NCI-H226 (cell line): Measurements from ENCODE around the gene CYP20A1.
"Not testable (repeated sequence)": the region's sequence is repeated elsewhere in the genome, so short reads cannot be mapped to it uniquely, and the experiment has no call there.

ENCODE experiments used
- DNase-seq: peaks from one replicate; pipeline ENCODE4 v3.0.0-alpha.2; 2015

Gene CYP20A1

DNA sequence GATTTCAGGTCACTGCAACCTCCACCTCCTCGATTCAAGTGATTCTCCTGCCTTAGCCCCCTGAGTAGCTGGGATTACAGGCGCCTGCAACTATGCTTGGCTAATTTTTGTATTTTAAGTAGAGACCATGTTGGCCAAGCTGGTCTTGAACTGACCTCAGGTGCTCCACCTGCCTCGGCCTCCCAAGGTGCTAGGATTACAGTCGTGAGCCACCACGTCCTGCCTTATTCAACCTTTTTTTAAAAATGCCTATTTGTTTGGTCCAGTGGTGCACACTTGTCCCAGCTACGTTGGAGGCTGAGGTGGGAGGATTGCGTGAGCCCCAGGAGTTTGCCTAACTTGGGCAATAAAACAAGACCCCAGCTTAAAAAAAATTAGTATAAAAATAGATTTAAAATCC is 43.3 kb downstream of the CYP20A1 start:
- no peak for DNase-seq

GRCh38 chr2:203286532-203286931 is 47.7 kb downstream of the CYP20A1 start:
- no peak for DNase-seq

DNA sequence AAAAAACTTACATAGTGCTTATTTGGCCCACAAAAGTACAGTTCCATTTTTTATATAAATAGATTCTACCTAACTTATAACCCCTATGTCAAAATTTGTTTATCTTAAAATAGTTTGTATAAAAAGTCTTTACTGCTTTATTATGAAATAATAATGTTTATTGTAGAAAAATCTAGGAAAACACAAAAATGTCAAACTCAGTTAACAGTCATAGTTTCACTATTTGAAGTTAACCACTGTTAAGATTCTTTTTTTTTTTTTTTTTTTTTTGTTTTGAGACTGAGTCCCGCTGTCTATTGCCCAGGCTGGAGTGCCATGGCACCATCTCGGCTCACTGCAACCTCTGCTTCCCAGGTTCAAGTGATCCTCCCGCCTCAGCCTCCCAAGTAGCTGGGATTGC is 62.8 kb downstream of the CYP20A1 start:
- no peak for DNase-seq

- not testable (repeated sequence) for DNase-seq
These were observed 63.8 kb downstream of the CYP20A1 start for GRCh38 chr2:203302586-203302985.

DNA sequence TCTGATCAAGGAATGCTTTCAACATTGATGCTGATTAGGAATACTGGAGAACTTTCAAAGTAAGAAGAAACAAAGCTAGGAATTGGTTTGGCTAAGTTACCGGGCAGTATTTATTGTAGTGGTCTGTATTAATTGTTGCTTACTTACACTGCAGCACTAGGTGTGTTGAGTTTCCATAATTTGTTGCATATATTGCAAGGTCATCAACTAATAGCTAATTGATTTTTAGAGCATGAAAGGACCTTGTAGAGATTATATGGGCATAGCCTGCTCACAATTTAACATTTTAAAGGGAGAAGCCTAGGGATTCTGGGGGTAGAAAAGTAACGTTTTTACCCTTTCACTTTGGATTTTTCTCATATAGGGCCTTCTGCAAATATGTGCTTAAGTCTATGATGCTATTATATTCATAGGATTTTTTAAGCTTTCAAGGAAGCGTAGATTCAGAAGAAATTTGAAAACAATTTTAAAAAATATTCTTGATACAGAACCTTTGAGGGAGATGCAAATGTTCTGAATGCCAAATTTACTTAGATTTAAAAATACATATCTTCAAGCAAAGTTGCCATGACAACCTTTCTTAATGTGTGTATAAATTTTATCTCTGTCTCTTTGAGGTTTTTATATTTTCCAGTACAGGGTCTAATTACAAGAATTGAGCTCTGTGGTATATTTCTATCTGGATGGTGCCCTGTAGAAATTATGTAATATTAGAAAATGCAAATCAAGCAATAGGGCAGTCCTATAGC is 72.0 kb downstream of the CYP20A1 start:
- DNase-seq = no peak

DNA sequence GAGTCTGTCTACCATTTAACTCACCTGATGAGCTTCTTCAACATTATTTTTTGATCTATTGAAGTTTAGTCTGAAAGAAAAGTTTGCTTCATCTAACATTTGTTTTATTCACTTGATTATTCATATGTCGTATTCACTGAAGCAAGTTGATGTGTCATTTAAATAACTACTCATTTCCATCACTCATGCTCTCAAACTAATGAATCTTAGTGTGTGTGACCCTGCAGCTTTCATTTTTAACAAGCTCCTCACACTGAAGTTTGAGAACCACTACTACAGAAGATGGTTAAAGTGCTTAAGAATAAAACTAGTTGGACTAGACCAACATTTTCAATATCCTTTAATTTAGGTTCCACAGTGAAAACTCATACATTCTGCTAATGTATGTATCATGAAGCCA is 87.5 kb downstream of the CYP20A1 start:
- no peak for DNase-seq

GRCh38 chr2:203327582-203327900 is 88.7 kb downstream of the CYP20A1 start:
- no peak for DNase-seq

DNA sequence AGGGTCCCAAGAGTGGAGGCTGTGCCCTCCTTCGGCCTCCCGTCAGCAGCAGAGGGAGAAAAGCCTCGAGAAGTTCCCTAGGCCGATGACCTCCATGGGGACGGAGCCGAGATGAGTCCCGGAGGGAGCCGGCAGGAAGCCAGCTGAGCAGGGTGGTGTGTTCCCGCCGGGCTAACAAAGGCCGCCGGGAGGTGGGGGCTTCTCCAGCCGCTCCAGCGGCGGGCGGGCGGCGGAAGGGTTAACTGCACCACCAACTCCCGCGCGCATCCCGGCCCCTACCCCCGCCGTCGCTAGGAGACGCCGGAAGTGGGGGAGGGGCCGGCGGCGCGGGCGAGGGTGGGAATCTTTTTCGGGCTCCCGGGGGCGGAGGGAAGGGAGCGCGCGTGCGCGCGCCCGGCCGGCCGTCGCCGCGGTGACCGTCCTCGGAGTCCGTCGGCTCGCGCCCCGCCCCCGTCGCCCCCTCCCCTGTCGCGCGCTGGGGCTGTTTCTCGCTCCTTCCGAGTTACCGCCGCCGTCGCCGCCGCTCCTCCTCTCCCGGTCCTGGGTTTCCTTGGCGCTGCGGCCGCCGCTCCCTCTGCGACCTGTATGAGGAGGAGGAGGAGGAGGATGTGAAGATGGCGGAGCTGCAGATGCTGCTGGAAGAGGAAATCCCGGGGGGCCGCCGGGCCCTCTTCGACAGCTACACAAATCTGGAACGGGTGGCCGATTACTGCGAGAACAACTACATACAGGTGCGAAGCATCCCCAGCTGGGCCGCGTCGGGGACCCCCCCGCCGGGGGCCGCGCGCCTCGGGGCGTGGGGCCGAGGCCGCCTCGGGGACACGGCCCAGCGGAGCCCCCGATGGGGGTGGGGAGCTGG is 89.3 kb downstream of the CYP20A1 start, which contains the start of gene ABI2:
ABI2 (plus strand) TSS at position 494 of the 859 bp plus-strand sequence; CDS start at position 615, 121 bp downstream.
- peak; percentile 62 for DNase-seq

- DNase-seq = peak; percentile 40
These were observed 90.1 kb downstream of the CYP20A1 start for GRCh38 chr2:203328760-203329540.

- DNase-seq = peak; percentile 12
These were observed 91.6 kb downstream of the CYP20A1 start for GRCh38 chr2:203330434-203330833.

DNA sequence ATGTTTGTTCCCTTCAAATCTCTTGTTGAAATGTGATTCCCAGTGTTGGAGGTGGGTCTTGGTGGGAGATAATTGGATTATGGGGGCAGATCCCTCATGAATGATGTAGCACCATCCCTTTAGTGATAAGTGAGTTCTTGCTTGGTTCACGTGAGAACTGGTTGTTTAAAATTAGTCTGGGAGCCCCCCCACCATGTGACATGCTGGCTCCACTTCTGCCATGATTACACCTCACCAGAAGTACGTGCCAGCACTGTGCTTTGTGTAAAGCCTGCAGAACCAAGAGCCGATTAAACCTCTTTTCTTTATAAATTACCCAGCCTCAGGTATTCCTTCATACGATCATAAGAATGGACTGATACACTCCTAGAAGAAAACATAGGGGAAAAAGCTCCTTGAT is 99.5 kb downstream of the CYP20A1 start:
- no peak for DNase-seq

- peak; percentile 89 for DNase-seq
These were observed 102.1 kb downstream of the CYP20A1 start for GRCh38 chr2:203340791-203341487.

DNA sequence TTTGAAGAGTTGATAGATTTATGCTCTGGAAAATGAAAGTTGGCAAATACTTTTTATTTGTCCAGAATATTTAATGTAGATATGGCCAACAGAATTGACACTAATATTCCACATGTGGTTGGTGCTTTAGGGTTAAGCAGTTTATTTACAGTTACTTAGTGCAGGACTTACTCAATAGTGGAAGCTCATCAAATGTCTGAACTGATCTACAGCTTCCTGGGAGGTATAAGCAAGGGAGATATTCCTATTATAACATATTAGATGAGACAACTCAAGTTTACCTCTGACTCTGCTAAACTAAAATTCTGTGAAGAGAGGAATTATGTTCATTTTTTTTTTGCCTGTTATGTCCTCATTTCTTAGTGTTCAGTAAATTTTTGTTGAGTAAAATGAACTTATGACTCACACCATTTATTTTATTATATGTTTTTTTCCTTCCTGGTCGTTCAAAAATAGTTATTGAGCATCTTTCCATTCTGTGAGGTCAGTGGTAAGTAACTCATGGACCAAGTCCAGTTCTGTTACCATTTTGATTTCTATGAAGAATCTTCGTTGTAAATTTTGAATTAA is 103.0 kb downstream of the CYP20A1 start:
- DNase-seq = no peak

DNA sequence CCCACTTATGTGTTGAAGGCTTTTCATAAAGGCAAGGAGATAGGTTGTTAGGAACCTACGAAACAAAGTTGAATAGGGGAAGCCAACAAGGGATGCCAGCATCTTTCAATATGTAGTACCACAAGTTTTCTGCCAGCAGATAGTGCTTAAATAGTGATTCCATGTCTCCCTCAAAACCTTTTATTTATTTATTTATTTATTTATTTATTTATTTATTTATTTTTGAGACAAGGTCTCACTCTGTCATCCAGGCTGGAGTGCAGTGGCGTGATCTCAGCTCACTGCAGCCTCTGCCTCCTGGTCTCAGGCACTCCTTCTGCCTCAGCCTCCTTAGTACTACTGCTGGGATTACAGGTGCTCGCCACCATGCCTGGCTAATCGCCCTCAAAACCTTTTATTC is 103.6 kb downstream of the CYP20A1 start:
- not testable (repeated sequence) for DNase-seq

- DNase-seq = no peak
These were observed 105.8 kb downstream of the CYP20A1 start for GRCh38 chr2:203344667-203345066.

- no peak for DNase-seq
These were observed 107.8 kb downstream of the CYP20A1 start for GRCh38 chr2:203346612-203347011.

DNA sequence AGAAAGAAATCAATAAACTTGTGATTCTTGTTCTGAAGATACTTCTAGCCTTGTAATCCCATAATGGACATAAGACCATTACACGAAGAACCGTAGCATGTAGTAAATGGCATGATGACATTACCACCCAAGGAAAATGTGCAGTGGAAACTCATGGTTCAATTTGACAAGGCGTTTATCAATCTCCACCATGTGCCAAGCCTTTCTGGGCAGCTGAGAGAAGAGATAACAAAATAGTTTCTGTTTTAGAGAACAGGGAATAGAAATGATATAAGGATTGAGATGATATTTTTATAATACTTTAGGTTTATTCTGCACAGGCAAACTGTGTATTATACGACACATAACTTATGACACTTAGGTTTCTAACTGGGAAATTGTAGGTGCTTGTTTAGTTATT is 108.6 kb downstream of the CYP20A1 start:
- no peak for DNase-seq

DNA sequence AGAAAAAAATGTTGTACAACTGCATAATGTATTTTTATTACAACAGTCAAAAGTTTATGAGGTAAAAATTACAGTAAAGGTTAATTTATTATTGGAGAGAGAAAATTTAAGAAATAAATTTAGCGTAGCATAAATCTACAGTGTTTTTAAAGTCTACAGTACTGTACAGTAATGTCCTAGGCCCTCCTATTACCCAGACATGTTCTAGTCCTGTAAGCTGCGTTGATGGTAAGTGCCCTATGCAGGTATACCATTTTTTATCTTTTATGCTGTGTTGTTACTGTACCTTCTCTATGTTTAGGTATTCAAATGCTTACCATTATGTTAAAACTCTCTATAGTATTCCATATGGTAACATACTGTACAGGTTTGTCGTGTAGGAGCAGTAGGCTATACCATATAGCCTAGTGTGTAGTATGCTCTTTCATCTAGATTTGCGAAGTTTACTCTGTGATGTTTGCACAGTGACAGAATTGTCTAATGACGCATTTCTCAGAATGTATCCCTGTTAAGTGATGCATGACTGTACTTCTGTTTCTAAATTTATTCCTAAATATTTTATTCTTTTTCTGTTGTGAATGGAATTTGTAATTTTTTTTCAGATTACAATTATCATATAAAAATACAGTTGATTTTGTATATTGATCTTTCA is 113.9 kb downstream of the CYP20A1 start:
- no peak for DNase-seq

DNA sequence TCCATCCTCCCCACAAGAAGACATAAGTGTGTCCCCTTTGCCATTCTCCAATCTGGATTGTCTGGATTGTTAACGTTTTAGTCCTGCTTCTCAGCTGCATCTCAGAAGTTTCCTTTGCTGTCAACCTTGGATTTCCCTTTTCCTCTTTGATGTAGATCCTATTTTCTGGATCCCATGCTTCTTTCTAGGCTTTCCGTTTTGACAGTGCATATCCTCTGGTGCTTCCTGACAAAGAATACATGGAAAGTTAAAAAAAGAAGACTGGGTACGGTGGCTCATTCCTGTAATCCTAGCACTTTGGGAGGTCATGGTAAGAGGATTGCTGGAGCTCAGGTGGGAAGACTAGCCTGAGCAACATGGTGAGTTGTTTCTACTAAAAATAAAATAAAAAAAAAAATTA is 116.1 kb downstream of the CYP20A1 start:
- DNase-seq = no peak
